GM03348 (cell line): ENCODE measurements around the gene CENATAC.
"Not testable (repeated sequence)": the region's sequence is repeated elsewhere in the genome, so short reads cannot be mapped to it uniquely, and the experiment has no call there.

Experiments
- DNase-seq: peaks from one replicate; pipeline ENCODE4 v3.0.0; 2012; ENCODE audit warnings: low spot score

The CENATAC gene

GRCh38 chr11:119055901-119056300 lies 58.0 kb downstream of the CENATAC start:
- peak; percentile 39 for DNase-seq

- DNase-seq, result peak; percentile 42
These were observed 58.6 kb downstream of the CENATAC start for GRCh38 chr11:119056421-119056999.

- peak; percentile 98 for DNase-seq
These were observed 59.2 kb downstream of the CENATAC start, which contains the start of gene HYOU1 for GRCh38 chr11:119057000-119057769. Gene HYOU1, minus strand, starts transcription at chr11:119057205. Its CDS starts 1,045 bp downstream, at chr11:119056160.

- DNase-seq, result not testable (repeated sequence)
These were observed 61.2 kb downstream of the CENATAC start for GRCh38 chr11:119059128-119059527.

- DNase-seq, result no peak
These were observed 63.3 kb downstream of the CENATAC start for GRCh38 chr11:119061256-119061655.

- DNase-seq, result peak; percentile 35
These were observed 64.8 kb downstream of the CENATAC start for GRCh38 chr11:119062779-119063178.

GRCh38 chr11:119065369-119065768 lies 67.4 kb downstream of the CENATAC start:
- DNase-seq, result peak; percentile 34
